GM23338 (cell line): Measurements from ENCODE around the gene NXF1. TPM values are rescaled to one million over a fixed set of nuclear protein-coding genes. Genes with fewer than 3 reads are reported as not detected.

Experiments
- ATAC-seq: fragments of 200-7000 bp; cut with Tn5 transposase; 3 replicates; pipeline ENCODE4 v1.9.1; 2020
- DNase-seq: peaks from one replicate; pipeline ENCODE4 v3.0.0-alpha.2; 2015; ENCODE audit warnings: low spot score
- H2AFZ ChIP-seq: fragments of 200-600 bp; sonication (generic); 2 replicates; pipeline ENCODE4 v1.8.0; 2016; ENCODE audit warnings: antibody characterized with exemption, mild to moderate bottlenecking, moderate library complexity
- H3F3A ChIP-seq: fragments of 200-600 bp; sonication (generic); replicated peaks from 2 replicates; pipeline ENCODE4 v1.8.0; 2017; ENCODE audit warnings: antibody characterized with exemption, mixed run types, low read depth
- H3K27ac ChIP-seq: fragments of 200-600 bp; sonication (generic); 2 replicates; pipeline ENCODE4 v1.6.1; 2016; ENCODE audit warnings: low read depth
- H3K27me3 ChIP-seq: fragments of 200-600 bp; sonication (generic); 2 replicates; pipeline ENCODE4 v1.8.0; 2016; ENCODE audit warnings: mild to moderate bottlenecking, mixed run types, moderate library complexity; ENCODE audit not compliant: insufficient read depth
- H3K36me3 ChIP-seq: fragments of 200-600 bp; sonication (generic); 2 replicates; pipeline ENCODE4 v1.8.0; 2016; ENCODE audit warnings: mild to moderate bottlenecking; ENCODE audit not compliant: insufficient read depth
- H3K4me1 ChIP-seq: fragments of 200-600 bp; sonication (generic); 2 replicates; pipeline ENCODE4 v1.8.0; 2016; ENCODE audit warnings: mild to moderate bottlenecking, moderate library complexity; ENCODE audit not compliant: insufficient read depth
- H3K4me2 ChIP-seq: fragments of 200-600 bp; sonication (generic); 2 replicates; pipeline ENCODE4 v1.7.1; 2017; ENCODE audit warnings: mixed run types
- H3K4me3 ChIP-seq: fragments of 200-600 bp; sonication (generic); 2 replicates; pipeline ENCODE4 v1.6.1; 2016; ENCODE audit warnings: mixed run types
- H3K79me2 ChIP-seq: fragments of 200-600 bp; sonication (generic); replicated peaks from 2 replicates; pipeline ENCODE4 v1.8.0; 2017; ENCODE audit warnings: mild to moderate bottlenecking; ENCODE audit not compliant: insufficient read depth
- H3K9me2 ChIP-seq: fragments of 200-600 bp; sonication (generic); 2 replicates; pipeline ENCODE4 v1.8.0; 2017; ENCODE audit not compliant: insufficient read depth
- H4K20me1 ChIP-seq: fragments of 200-600 bp; sonication (generic); replicated peaks from 2 replicates; pipeline ENCODE4 v1.8.0; 2017; ENCODE audit warnings: mild to moderate bottlenecking; ENCODE audit not compliant: insufficient read depth
- H3K27ac Mint-ChIP-seq: 2 replicates; pipeline ENCODE4 v1.8.0; 2020; ENCODE audit warnings: inconsistent platforms, mild to moderate bottlenecking, moderate library complexity, mixed read lengths
- H3K27me3 Mint-ChIP-seq: 3 replicates; pipeline ENCODE4 v1.8.0; 2022; ENCODE audit warnings: low read depth, mild to moderate bottlenecking, moderate library complexity, mixed read lengths, inconsistent platforms; ENCODE audit not compliant: insufficient read depth, poor library complexity
- H3K36me3 Mint-ChIP-seq: 3 replicates; pipeline ENCODE4 v1.8.0; 2021; ENCODE audit warnings: low read depth, mild to moderate bottlenecking, inconsistent platforms, moderate library complexity, mixed read lengths
- H3K4me1 Mint-ChIP-seq: 3 replicates; pipeline ENCODE4 v1.8.0; 2020; ENCODE audit warnings: mild to moderate bottlenecking, inconsistent platforms, mixed read lengths
- H3K4me3 Mint-ChIP-seq: 3 replicates; pipeline ENCODE4 v1.8.0; 2021; ENCODE audit warnings: moderate library complexity, mild to moderate bottlenecking, inconsistent platforms, mixed read lengths
- H3K9me3 Mint-ChIP-seq: 3 replicates; pipeline ENCODE4 v1.8.0; 2020; ENCODE audit warnings: moderate library complexity, mild to moderate bottlenecking, inconsistent platforms, mixed read lengths
- ETS1 ChIP-seq: IDR thresholded peaks from 2 replicates; pipeline ENCODE4 v1.6.1; 2016; ENCODE audit warnings: antibody characterized with exemption
- EZH2 ChIP-seq: fragments of 200-600 bp; sonication (generic); IDR thresholded peaks from one replicate; pipeline ENCODE4 v1.8.0; 2017; ENCODE audit warnings: antibody characterized with exemption, mild to moderate bottlenecking, low read depth; ENCODE audit not compliant: unreplicated experiment
- EZH2phosphoT487 ChIP-seq: fragments of 200-600 bp; sonication (generic); IDR thresholded peaks from one replicate; pipeline ENCODE4 v1.8.1; 2018; ENCODE audit warnings: antibody characterized with exemption; ENCODE audit not compliant: unreplicated experiment
- NANOG ChIP-seq: IDR thresholded peaks from 2 replicates; pipeline ENCODE4 v1.6.1; 2016; ENCODE audit warnings: antibody characterized with exemption, borderline replicate concordance
- POLR2AphosphoS5 ChIP-seq: IDR thresholded peaks from 2 replicates; pipeline ENCODE4 v1.6.1; 2016; ENCODE audit warnings: antibody characterized with exemption, low read depth
- REST ChIP-seq: IDR thresholded peaks from one replicate; pipeline ENCODE4 v1.6.1; 2018; ENCODE audit warnings: antibody characterized with exemption; ENCODE audit not compliant: unreplicated experiment
- STAT1 ChIP-seq: IDR thresholded peaks from one replicate; pipeline ENCODE4 v1.6.1; 2016; ENCODE audit warnings: antibody characterized with exemption; ENCODE audit not compliant: unreplicated experiment
- ZNF114 ChIP-seq: fragments of 250-450 bp; sonication (Bioruptor Pico); IDR thresholded peaks from 2 replicates; pipeline ENCODE4 v1.5.0; 2020; ENCODE audit warnings: mild to moderate bottlenecking, moderate library complexity
- ZNF462 ChIP-seq: fragments of 250-450 bp; sonication (Bioruptor Pico); IDR thresholded peaks from 2 replicates; pipeline ENCODE4 v1.5.0; 2020; ENCODE audit warnings: mild to moderate bottlenecking, moderate library complexity
- polyA plus RNA-seq: library from polyadenylated mRNA; unstranded; fragments of >200 nt; fragmentation: Nextera tagmentation; extraction: Ambion mirVana; gene quantifications from 2 replicates; pipeline ENCODE4 v1.2.1, GENCODE V29; 2016
- total RNA-seq: library from RNA; depleted of rRNA; stranded (reverse); fragments of >200 nt; shearing (Covaris generic); gene quantifications from 2 replicates; pipeline ENCODE4 v1.2.3, GENCODE V29; 2014

Gene NXF1
- total and polyA plus RNA-seq, 2 experiments from 2014 or later: 31.7 to 31.8 TPM

- TF ChIP-seq ZNF462 (CRISPR knock-in tag) (no peak), EZH2 (no peak), ZNF114 (CRISPR knock-in tag) (no peak), ETS1 (no peak), NANOG (no peak), POLR2AphosphoS5 (no peak; the same call in 1 of the 2 replicates)
Observed at GRCh38 chr11:62854013-62854824, 49.0 kb upstream of the NXF1 start (continued).

GRCh38 chr11:62853279-62853965, 48.2 kb upstream of the NXF1 start:
- peaks cover 73% of the 10 kb centered on the region for H3F3A ChIP-seq
- DNase-seq (no peak), ATAC-seq (no peak)
- H3K27ac ChIP-seq: peak overlapping the region; percentile 97
- Mint-ChIP-seq H3K4me1 (peaks cover 32% of the 10 kb centered on the region; the same call in 2 of the 3 replicates), H3K9me3 (peaks cover 19% of the 10 kb centered on the region), H3K36me3 (peaks cover 76% of the 10 kb centered on the region), H3K4me3 (peak overlapping the region; percentile 98), H3K27ac (peak overlapping the region; percentile 100), H3K27me3 (peaks cover 70% of the 10 kb centered on the region)
- peaks cover 59% of the 10 kb centered on the region for H3K79me2 ChIP-seq
- no peak overlapping the region for H2AFZ ChIP-seq
- peak overlapping the region; percentile 100 for H3K4me3 ChIP-seq
- no peaks in the 10 kb centered on the region for H3K27me3 ChIP-seq
- peaks cover 34% of the 10 kb centered on the region for H3K4me1 ChIP-seq
- H4K20me1 ChIP-seq: peaks cover 29% of the 10 kb centered on the region
- peak overlapping the region; percentile 100 for H3K4me2 ChIP-seq
- H3K9me2 ChIP-seq: no peaks in the 10 kb centered on the region
- H3K36me3 ChIP-seq: peaks cover 36% of the 10 kb centered on the region
- TF ChIP-seq STAT1 (no peak), EZH2phosphoT487 (no peak), REST (no peak), ETS1 (no peak)
